Left lung (tissue), 10 donors: Measurements from ENCODE around the gene VPS26A. TPM values are rescaled to one million over a fixed set of nuclear protein-coding genes. Genes with fewer than 3 reads are reported as not detected.

ENCODE experiments used
- ATAC-seq: fragments of 200-7000 bp; cut with Tn5 transposase; one replicate; pipeline ENCODE4 v1.9.1; 2020; ENCODE audit warnings: moderate library complexity
- DNase-seq, 4 donors: peaks; one replicate each; pipeline ENCODE4 v3.0.0-alpha.2; 2013 to 2020
- H3K27ac ChIP-seq, 2 donors: fragments of 200-600 bp; sonication (generic) in 1 of 2; one replicate each; pipeline versions ENCODE4 v1.5.0 to v1.8.0; 2020 to 2021
- H3K27me3 ChIP-seq, 2 donors: fragments of 200-600 bp; sonication (generic) in 1 of 2; one replicate each; pipeline versions ENCODE4 v1.5.0 to v1.8.0; 2020 to 2021
- H3K36me3 ChIP-seq, 2 donors: fragments of 200-600 bp; sonication (generic) in 1 of 2; one replicate each; pipeline versions ENCODE4 v1.5.0 to v1.8.0; 2020 to 2021
- H3K4me1 ChIP-seq, 2 donors: fragments of 200-600 bp; one replicate each; pipeline ENCODE4 v1.8.0; 2021
- H3K4me3 ChIP-seq, 2 donors: fragments of 200-600 bp; sonication (generic) in 1 of 2; one replicate each; pipeline versions ENCODE4 v1.5.0 to v1.8.0; 2020 to 2021; ENCODE audit warnings: mild to moderate bottlenecking in 1 of 2
- H3K9me3 ChIP-seq, 2 donors: fragments of 200-600 bp; sonication (generic) in 1 of 2; one replicate each; pipeline versions ENCODE4 v1.5.0 to v1.8.0; 2020 to 2021
- CTCF ChIP-seq, 2 donors: fragments of 200-600 bp; sonication (generic) in 1 of 2; IDR thresholded peaks; one replicate each; pipeline versions ENCODE4 v1.5.0 to v1.8.0; 2021; ENCODE audit warnings: antibody characterized with exemption in 2 of 2
- intact Hi-C, 2 donors: fragments of 100-400 bp; cut with DNase I; formaldehyde crosslinking; loops; one replicate each; pipeline versions ENCODE4 v1.11.2 to v1.14.2; 2022
- polyA plus RNA-seq, 6 donors: library from polyadenylated mRNA; unstranded; fragments of 120-200 nt; gene quantifications; one replicate each; pipeline ENCODE4 v1.2.1, GENCODE V29; 2013; ENCODE audit not compliant: insufficient read length in 6 of 6
- total RNA-seq, 2 donors: library from RNA; stranded (reverse); fragmentation: NEBNext Ultra II Directional; extraction: Animal tissue kit (Norgen Biotek cat#: 25700); gene quantifications; one replicate each; pipeline ENCODE4 v1.2.1, GENCODE V29; 2021
- donor health status: DM: no; HTN: yes; CAD: no.
- donor health status: DM: no; HTN: no; CAD: no.

The VPS26A gene
- total and polyA plus RNA-seq, 8 donors = 50.6 to 75.5 (median 68.7) TPM

GRCh38 chr10:69201045-69201444, 77.1 kb downstream of the VPS26A start:
- DNase-seq (no peak), ATAC-seq (no peak)
- Histone ChIP-seq H3K27me3 (no peaks in the 10 kb centered on the region), H3K4me3 (no peak overlapping the region), H3K27ac (no peak overlapping the region), H3K9me3 (no peaks in the 10 kb centered on the region), H3K36me3 (peaks cover 0 to 92% of the 10 kb centered on the region in 2 donors), H3K4me1 (no peaks in the 10 kb centered on the region)
- no peak for TF ChIP-seq CTCF (IDR thresholded peaks at IDR 0.05)
- intact Hi-C loops = no loop called here

GRCh38 chr10:69202332-69202731, 78.4 kb downstream of the VPS26A start:
- Histone ChIP-seq H3K27ac (no peak overlapping the region), H3K36me3 (peaks cover 0 to 92% of the 10 kb centered on the region in 2 donors)
- intact Hi-C loops = no loop called here

GRCh38 chr10:69208761-69209160, 84.8 kb downstream of the VPS26A start:
- Histone ChIP-seq H3K9me3 (no peaks in the 10 kb centered on the region), H3K4me3 (no peak overlapping the region), H3K4me1 (no peaks in the 10 kb centered on the region), H3K27ac (no peak overlapping the region), H3K27me3 (no peaks in the 10 kb centered on the region), H3K36me3 (peaks cover 0 to 57% of the 10 kb centered on the region in 2 donors)
- no peak for DNase-seq
- intact Hi-C loops = no loop called here
- TF ChIP-seq CTCF (IDR thresholded peaks at IDR 0.05) = no peak
- ATAC-seq = no peak

More at GRCh38 chr10:69202332-69202731, 78.4 kb downstream of the VPS26A start:
- H3K4me1 ChIP-seq = no peaks in the 10 kb centered on the region
- no peak for ATAC-seq
- no peak for DNase-seq
- H3K9me3 ChIP-seq = no peaks in the 10 kb centered on the region
- no peak for TF ChIP-seq CTCF (IDR thresholded peaks at IDR 0.05)
- no peak overlapping the region for H3K4me3 ChIP-seq
- no peaks in the 10 kb centered on the region for H3K27me3 ChIP-seq

GRCh38 chr10:69209787-69210484, 86.0 kb downstream of the VPS26A start:
- Histone ChIP-seq H3K4me1 (peaks cover 0 to 8% of the 10 kb centered on the region in 2 donors), H3K9me3 (no peaks in the 10 kb centered on the region), H3K27ac (no peak overlapping the region), H3K27me3 (no peaks in the 10 kb centered on the region), H3K4me3 (no peak overlapping the region), H3K36me3 (peaks cover 0 to 45% of the 10 kb centered on the region in 2 donors)
- no peak for TF ChIP-seq CTCF (IDR thresholded peaks at IDR 0.05)
- intact Hi-C loops = no loop called here
- DNase-seq = no peak
- ATAC-seq = no peak

- TF ChIP-seq CTCF (IDR thresholded peaks at IDR 0.05) = no peak
- peaks cover 0 to 20% of the 10 kb centered on the region in 2 donors for H3K4me1 ChIP-seq
These were observed 87.1 kb downstream of the VPS26A start for GRCh38 chr10:69211104-69211503.

More at GRCh38 chr10:69211104-69211503, 87.1 kb downstream of the VPS26A start:
- ATAC-seq (no peak), DNase-seq (no peak)
- H3K4me3 ChIP-seq = no peak overlapping the region
- intact Hi-C loops = no loop called here
- no peaks in the 10 kb centered on the region for H3K9me3 ChIP-seq
- H3K27ac ChIP-seq = no peak overlapping the region
- H3K36me3 ChIP-seq = peaks cover 0 to 34% of the 10 kb centered on the region in 2 donors
- no peaks in the 10 kb centered on the region for H3K27me3 ChIP-seq
